ENCODE data around the gene ZNF865.

ZNF865 gene

GRCh38 chr19:55658846-55659459 lies 53.5 kb downstream of the ZNF865 start:
- DNase-seq (ENCODE audit: low read depth in 2 of 2) = no peak

- DNase-seq (ENCODE audit: low read depth in 2 of 2) = no peak
Observed at GRCh38 chr19:55659822-55660221, 54.4 kb downstream of the ZNF865 start.

DNA sequence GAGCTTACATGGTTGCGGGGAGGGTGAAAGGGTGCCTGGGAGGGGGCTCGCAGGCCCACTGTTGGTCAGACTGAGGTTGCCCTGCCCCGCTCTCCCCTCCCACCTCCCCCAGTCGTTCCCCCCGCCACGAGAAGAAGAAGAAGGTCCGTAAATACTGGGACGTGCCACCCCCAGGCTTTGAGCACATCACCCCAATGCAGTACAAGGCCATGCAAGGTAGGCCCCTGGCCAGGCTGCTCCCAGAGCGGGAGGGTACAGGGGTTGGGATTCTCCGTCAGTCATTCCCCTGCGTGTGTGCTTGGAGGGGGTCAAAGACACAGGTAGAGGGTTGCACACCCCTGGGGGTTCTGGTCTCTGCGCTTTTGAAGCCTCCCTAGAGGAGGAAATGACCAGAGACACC lies 55.0 kb downstream of the ZNF865 start:
- DNase-seq (ENCODE audit: low read depth in 2 of 2) = no peak

- no peak for DNase-seq (ENCODE audit: low read depth in 2 of 2)
Observed at GRCh38 chr19:55660991-55661390, 55.5 kb downstream of the ZNF865 start.

- no peak for DNase-seq (ENCODE audit: low read depth in 2 of 2)
Observed at GRCh38 chr19:55661826-55662225, 56.4 kb downstream of the ZNF865 start.

GRCh38 chr19:55663846-55664536 lies 58.5 kb downstream of the ZNF865 start:
- no peak for DNase-seq (ENCODE audit: low read depth in 2 of 2)

DNA sequence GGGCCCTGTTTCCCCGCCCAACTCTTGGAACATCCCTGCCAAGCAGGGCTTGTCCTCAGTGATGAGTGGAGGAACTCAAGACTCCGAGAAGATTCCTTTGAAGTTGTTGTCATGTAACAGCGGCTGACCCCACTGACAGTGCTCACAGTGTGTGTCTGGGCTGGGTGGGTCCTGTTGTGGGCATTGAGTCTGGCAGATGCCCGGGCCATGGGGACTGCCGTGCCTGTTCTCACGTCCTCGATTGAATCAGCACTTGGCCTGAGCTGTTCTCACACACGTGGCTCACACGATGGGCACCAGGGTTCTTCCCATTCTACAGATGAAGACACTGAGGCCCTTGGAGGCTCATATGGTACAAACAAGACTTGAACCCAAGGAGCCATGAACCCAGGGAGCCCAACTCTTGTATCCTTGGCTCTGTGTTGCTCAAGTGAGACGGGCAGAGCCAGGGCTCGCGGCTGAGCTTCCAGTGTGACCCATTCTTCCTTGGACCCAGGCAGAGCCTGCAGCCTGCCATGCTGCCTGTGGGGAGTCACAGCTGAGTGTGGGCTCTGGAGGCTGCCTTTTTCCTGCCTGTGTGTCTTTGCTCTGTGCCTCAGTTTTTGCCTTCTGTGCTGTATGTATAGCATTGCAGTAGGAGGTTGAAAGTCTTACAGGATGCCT lies 61.0 kb downstream of the ZNF865 start:
- no peak for DNase-seq (ENCODE audit: low read depth in 2 of 2)

Data from fibroblast of skin of left biceps (primary cell).